Suppressor macrophage treated with lipopolysaccharide for 4 hours (primary cell): ENCODE data around the gene TAF9.
A peak's percentile ranks its signal among the peaks of the same experiment; 100 is the strongest.
"Not testable (repeated sequence)": the region's sequence is repeated elsewhere in the genome, so short reads cannot be mapped to it uniquely, and the experiment has no call there.

Experiments used
- DNase-seq: peaks from one replicate; pipeline ENCODE4 v3.0.0-alpha.2; 2020

Gene TAF9

DNA sequence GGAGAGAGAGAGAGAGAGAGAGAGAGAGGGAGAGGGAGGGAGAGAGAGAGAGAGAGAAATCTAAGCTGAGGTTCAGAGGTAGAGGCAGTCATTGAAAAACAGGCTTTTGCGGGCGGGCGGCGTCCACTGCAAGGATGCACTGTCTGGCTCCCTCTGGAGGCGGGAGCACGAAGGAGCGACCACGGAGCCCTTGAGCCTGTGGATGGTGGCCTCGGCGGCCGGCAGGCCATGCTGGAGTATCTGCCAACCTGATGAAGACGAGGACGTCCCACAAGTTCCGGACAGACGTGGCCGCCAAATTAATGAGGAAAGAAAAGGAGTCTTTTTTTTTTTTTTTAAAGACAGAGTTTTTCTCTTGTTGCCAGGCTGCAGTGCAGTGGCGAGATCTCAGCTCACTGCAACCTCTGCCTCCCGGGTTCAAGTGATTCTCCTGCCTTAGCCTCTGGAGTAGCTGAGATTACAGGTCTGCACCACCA is 34.5 kb downstream of the TAF9 start:
- peak; percentile 85 for DNase-seq

DNA sequence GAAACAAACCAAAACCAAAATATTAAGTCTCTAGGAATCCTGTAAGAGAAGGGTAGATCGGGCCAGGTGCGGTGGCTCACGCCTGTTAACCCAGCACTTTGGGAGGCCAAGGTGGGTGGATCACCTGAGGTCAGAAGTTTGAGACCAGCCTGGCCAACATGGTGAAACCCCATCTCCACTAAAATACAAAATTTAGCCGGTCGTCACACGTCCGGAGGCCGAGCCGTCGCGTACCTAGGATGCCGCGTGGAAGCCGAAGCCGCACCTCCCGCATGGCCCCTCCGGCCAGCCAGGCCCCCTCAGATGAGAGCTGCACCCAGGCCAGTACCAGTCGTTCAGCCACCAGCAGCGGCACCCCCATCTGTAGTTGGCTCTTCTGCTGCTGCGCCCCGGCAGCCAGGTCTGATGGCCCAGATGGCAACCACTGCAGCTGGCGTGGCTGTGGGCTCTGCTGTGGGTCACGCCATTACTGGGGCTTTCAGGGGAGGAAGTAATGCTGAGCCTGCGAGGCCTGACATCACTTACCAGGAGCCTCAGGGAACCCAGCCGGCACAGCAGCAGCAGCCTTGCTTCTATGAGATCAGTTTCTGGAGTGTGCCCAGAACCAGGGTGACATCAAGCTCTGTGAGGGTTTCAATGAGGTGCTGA is 35.5 kb downstream of the TAF9 start:
- DNase-seq, result not testable (repeated sequence)

DNA sequence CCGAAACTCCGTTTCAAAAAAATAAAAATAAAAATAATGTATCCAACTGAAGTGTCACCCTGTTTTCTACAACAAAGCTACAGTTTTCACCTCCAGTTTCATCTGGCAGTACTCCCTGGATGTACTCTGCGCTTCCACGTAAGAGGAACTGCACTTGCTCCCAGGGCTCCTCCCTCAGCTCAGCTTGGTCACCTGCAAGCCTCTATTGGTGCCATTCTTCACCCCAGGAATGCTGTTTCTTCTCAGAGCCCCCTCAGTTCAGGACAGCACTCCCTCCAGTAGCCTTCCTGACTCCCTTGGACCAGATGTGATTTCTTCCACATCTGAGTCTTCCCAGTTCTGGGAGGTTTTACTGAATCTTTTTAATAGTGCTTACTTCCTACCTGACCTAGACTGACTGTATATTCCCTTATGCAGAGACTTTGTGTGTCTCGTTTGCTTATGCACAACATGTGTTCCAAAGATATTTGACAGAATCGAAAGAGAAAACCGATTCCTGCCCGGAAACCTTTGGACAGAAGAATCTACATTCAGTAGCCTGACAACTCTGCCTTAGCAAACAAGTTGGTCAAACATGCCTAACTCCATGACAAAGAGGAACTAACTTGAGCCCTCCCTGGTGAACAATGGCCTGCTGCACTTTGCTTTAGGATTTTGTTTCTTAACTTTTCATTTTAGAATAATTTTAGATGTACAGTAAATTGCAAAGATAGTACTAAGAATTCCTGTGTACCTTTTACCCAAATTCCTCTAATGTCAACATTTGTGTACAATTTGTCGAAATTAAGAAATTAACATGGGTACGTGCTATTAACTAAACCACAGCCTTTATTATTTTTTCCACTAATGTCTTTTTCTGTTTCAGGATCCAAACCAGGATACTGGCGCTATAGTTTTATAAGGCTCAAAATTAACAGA is 37.5 kb downstream of the TAF9 start:
- DNase-seq, result peak; percentile 21

DNA sequence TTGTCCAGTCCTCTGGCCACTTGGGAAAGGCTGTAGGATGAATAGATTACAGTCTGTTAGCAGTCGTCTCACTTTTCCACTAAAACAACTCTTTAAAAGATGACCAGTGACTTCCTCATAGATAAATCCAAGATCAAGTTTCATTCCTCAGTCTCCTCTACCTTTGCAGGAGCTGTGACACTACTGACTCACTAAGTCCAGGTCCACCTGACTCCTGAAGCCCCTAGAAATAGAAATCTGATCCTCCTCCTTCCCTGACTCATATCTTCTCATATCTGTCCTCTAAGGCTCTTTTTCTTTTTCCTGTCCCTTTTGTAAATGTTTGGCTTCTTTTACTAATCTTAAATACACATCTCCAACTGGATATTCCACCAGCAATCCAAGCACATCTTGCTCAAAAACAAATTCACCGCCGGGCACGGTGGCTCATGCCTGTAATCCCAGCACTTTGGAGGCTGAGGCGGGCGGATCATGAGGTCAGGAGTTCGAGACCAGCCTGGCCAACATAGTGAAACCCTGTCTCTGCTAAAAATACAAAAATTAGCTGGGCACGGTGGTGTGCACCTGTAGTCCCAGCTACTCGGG is 39.3 kb downstream of the TAF9 start:
- DNase-seq, result no peak

DNA sequence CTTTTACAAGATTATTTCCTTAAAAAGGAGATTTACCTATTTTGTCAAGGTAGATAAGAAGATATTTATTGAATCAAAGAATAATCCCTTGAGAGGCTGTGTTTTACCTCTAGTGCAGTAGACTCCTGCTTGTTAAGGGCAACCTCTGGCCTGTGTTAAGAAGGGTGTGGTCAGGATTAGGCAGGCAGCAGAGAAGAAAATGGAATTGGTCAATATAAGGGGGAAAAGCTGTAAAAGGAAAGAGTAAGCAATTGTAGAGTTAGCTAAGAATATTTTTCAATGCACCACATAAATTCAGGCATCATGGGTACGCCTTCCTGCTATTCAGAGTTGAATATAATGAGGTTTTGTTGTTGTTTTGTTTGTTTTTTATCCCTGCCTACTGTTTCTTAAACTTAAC is 43.0 kb downstream of the TAF9 start:
- no peak for DNase-seq

DNA sequence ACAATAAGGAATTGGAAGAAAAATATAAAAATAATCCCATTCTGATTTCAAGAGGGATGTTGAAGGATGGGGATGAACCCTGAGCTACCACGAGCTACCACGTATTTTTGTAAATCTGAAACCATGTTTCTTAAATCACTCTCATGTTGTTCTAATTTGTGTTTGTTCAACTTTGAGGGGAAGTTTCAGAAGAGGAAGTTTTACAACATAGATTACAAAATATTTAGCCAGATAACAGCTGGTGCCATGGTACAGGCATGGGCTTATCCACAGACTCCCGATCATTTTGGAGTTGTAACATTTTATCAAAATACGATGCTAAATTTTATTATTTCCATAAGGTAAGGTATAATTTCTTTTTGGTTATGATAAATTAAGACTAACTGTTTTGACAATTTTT is 51.9 kb downstream of the TAF9 start:
- peak; percentile 24 for DNase-seq

DNA sequence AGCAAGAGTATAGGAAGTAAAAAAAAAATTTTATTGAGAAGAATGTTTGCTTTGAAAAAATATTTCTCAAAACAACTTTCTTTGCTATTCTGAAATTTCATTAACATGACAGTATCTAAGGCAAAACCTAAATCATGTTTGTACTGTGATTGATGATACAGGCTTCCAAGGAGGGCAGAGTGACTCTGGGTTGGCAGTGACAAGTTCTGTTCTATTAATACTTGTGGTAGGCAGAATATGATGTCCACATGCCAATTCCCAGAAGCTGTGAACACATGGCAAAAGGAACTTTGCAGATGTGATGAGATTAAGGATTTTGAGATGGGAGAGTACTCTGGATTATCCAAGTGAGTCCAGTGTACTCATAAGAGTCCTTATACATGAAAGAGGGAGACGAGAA is 53.3 kb downstream of the TAF9 start:
- no peak for DNase-seq
